Psoas muscle (tissue), 8 donors: Measurements from ENCODE around the gene HADHA. TPM values are rescaled to one million over a fixed set of nuclear protein-coding genes. Genes with fewer than 3 reads are reported as not detected.

Experiments
- ATAC-seq, 4 donors: fragments of 200-7000 bp; cut with Tn5 transposase; one replicate each; pipeline ENCODE4 v1.9.1; 2020; ENCODE audit warnings: moderate library complexity in 3 of 4, mild to moderate bottlenecking in 2 of 4
- DNase-seq, 2 donors: peaks; one replicate each; pipeline ENCODE4 v3.0.0-alpha.2; 2020
- H3K27ac ChIP-seq: fragments of 200-600 bp; one replicate; pipeline ENCODE4 v1.8.0; 2022
- H3K27me3 ChIP-seq, 3 donors: fragments of 200-600 bp in 1 of 3; one replicate each; pipeline versions ENCODE4 v1.6.1 to v1.8.0; 2013 to 2022; ENCODE audit warnings: low read length in 2 of 3, mild to moderate bottlenecking in 2 of 3, moderate library complexity in 1 of 3; ENCODE audit not compliant: insufficient read depth in 3 of 3
- H3K36me3 ChIP-seq, 2 donors: fragments of 200-600 bp in 1 of 2; one replicate each; pipeline versions ENCODE4 v1.6.1 to v1.8.0; 2013 to 2022; ENCODE audit warnings: low read depth in 1 of 2, mild to moderate bottlenecking in 1 of 2, moderate library complexity in 1 of 2; ENCODE audit not compliant: insufficient read depth in 1 of 2
- H3K4me1 ChIP-seq: fragments of 200-600 bp; one replicate; pipeline ENCODE4 v1.8.0; 2022
- H3K4me3 ChIP-seq: fragments of 200-600 bp; one replicate; pipeline ENCODE4 v1.8.0; 2022; ENCODE audit warnings: mild to moderate bottlenecking
- H3K9me3 ChIP-seq: fragments of 200-600 bp; one replicate; pipeline ENCODE4 v1.8.0; 2022
- WGBS, 3 donors: extraction: QIAGEN DNeasy Blood & Tissue Kit; methylation state at CpG; one replicate each; pipeline versions ENCODE4 v1.1.6 to v1.1.7; 2013; 5-methylcytosine and 5-hydroxymethylcytosine counted together
- intact Hi-C, 2 donors: fragments of 100-400 bp; cut with DNase I; formaldehyde crosslinking; loops; one replicate each; pipeline versions ENCODE4 v1.11.0 to v1.14.2; 2022
- polyA plus RNA-seq, 3 donors: library from polyadenylated mRNA; stranded (reverse); fragments of 200-250 nt; gene quantifications; one replicate each; pipeline ENCODE4 v1.2.3, GENCODE V29; 2013
- total RNA-seq, 4 donors: library from RNA; stranded (reverse); fragmentation: NEBNext Ultra II Directional in 2 of 4; extraction: Animal tissue kit (Norgen Biotek cat#: 25700) in 2 of 4; gene quantifications; one replicate each; pipeline versions ENCODE4 v1.2.1 to v1.2.4, GENCODE V29; 2021 to 2023
- TF ChIP-seq, protein P1 (sequence below): fragments of 200-600 bp; IDR thresholded peaks from one replicate; pipeline ENCODE4 v1.8.0; 2022; ENCODE audit warnings: antibody characterized with exemption
- donor health status: healthy with polysubstance abuse.
- donor health status: DM: no; HTN: no; CAD: no; lungs with moderate emphysema.
- donor health status: Bipolar disorder and iron deficiency.
- donor health status: healthy.
- donor health status: DM: yes; HTN: yes; CAD: no.
- donor health status: DM: no; HTN: no; CAD: no.
- donor health status: DM: no; HTN: no; CAD: no.
- donor health status: DM: yes; HTN: yes; CAD: no.

HADHA gene
- total and polyA plus RNA-seq, 7 donors, result 195 to 617 (median 350) TPM

GRCh38 chr2:26251893-26252292 lies 7.5 kb upstream of the HADHA start:
- H3K27me3 ChIP-seq, result no peaks in the 10 kb centered on the region
- H3K4me1 ChIP-seq, result peaks cover 75% of the 10 kb centered on the region
- ATAC-seq (peak; percentile 93 to 98 (median 96)), DNase-seq (peak; percentile 62 to 79)
- WGBS, 3 donors, result 19 to 35% (median 22%) methylated on average over 3 of the region's 3 CpGs
- peak overlapping the region; percentile 80 for H3K27ac ChIP-seq
- no peaks in the 10 kb centered on the region for H3K9me3 ChIP-seq
- H3K4me3 ChIP-seq, result no peak overlapping the region
- intact Hi-C loops, result no loop called here
- TF ChIP-seq, protein P1, sequence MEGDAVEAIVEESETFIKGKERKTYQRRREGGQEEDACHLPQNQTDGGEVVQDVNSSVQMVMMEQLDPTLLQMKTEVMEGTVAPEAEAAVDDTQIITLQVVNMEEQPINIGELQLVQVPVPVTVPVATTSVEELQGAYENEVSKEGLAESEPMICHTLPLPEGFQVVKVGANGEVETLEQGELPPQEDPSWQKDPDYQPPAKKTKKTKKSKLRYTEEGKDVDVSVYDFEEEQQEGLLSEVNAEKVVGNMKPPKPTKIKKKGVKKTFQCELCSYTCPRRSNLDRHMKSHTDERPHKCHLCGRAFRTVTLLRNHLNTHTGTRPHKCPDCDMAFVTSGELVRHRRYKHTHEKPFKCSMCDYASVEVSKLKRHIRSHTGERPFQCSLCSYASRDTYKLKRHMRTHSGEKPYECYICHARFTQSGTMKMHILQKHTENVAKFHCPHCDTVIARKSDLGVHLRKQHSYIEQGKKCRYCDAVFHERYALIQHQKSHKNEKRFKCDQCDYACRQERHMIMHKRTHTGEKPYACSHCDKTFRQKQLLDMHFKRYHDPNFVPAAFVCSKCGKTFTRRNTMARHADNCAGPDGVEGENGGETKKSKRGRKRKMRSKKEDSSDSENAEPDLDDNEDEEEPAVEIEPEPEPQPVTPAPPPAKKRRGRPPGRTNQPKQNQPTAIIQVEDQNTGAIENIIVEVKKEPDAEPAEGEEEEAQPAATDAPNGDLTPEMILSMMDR, result no peak
- peaks cover 0 to 24% of the 10 kb centered on the region in 2 donors for H3K36me3 ChIP-seq

- Histone ChIP-seq H3K9me3 (no peaks in the 10 kb centered on the region), H3K27me3 (no peaks in the 10 kb centered on the region), H3K4me3 (no peak overlapping the region), H3K4me1 (peaks cover 71% of the 10 kb centered on the region), H3K36me3 (peaks cover 0 to 5% of the 10 kb centered on the region in 2 donors), H3K27ac (peak overlapping the region; percentile 80)
- DNase-seq, result no peak
- intact Hi-C loops, result no loop called here
- WGBS, 3 donors, result 55 to 70% (median 60%) methylated on average over 2 of the region's 2 CpGs
- TF ChIP-seq, protein P1, result no peak
- no peak for ATAC-seq
These were observed 5.2 kb upstream of the HADHA start for GRCh38 chr2:26249625-26250024.

GRCh38 chr2:26246818-26247217 lies 2.4 kb upstream of the HADHA start:
- DNase-seq (peak; percentile 57 to 82), ATAC-seq (peak; percentile 48 to 63 (median 55))
- Histone ChIP-seq H3K4me1 (peaks cover 69% of the 10 kb centered on the region), H3K27ac (peak overlapping the region; percentile 96), H3K4me3 (peak overlapping the region; percentile 79), H3K36me3 (no peaks in the 10 kb centered on the region), H3K9me3 (no peaks in the 10 kb centered on the region), H3K27me3 (no peaks in the 10 kb centered on the region)
- TF ChIP-seq, protein P1, result no peak
- intact Hi-C loops, result no loop called here
- WGBS, 3 donors, result 48 to 66% (median 55%) methylated on average over 9 of the region's 9 CpGs

- WGBS, 3 donors, result 8 to 12% (median 8%) methylated on average over 3 of the region's 3 CpGs
- TF ChIP-seq, protein P1, result no peak
- ATAC-seq (no peak), DNase-seq (no peak)
- peak overlapping the region; percentile 79 for H3K4me3 ChIP-seq
- intact Hi-C loops, result no loop called here
- H3K27ac ChIP-seq, result peak overlapping the region; percentile 96
- no peaks in the 10 kb centered on the region for H3K36me3 ChIP-seq
- no peaks in the 10 kb centered on the region for H3K9me3 ChIP-seq
- H3K27me3 ChIP-seq, result no peaks in the 10 kb centered on the region
- peaks cover 67% of the 10 kb centered on the region for H3K4me1 ChIP-seq
These were observed 1.4 kb upstream of the HADHA start for GRCh38 chr2:26245810-26246209.

- TF ChIP-seq, protein P1, result no peak
- Histone ChIP-seq H3K27me3 (no peaks in the 10 kb centered on the region), H3K27ac (peak overlapping the region; percentile 96), H3K4me3 (peak overlapping the region; percentile 79), H3K36me3 (no peaks in the 10 kb centered on the region), H3K4me1 (peaks cover 67% of the 10 kb centered on the region), H3K9me3 (no peaks in the 10 kb centered on the region)
- intact Hi-C loops, result no loop called here
- ATAC-seq, result peak in 3 of 4 donors; percentile 17 to 30 (median 22)
- 0 to 1% (median 0%) methylated on average over 21 of the region's 21 CpGs for WGBS, 3 donors
- peak in 1 of 2 donors; percentile 63 for DNase-seq
These were observed 850 bp upstream of the HADHA start for GRCh38 chr2:26245231-26245732.
